GM23338 (cell line): ENCODE measurements around the gene DIO3. TPM values are rescaled to one million over a fixed set of nuclear protein-coding genes. Genes with fewer than 3 reads are reported as not detected.

Experiments
- ATAC-seq: fragments of 200-7000 bp; cut with Tn5 transposase; 3 replicates; pipeline ENCODE4 v1.9.1; 2020
- DNase-seq: peaks from one replicate; pipeline ENCODE4 v3.0.0-alpha.2; 2015; ENCODE audit warnings: low spot score
- H2AFZ ChIP-seq: fragments of 200-600 bp; sonication (generic); 2 replicates; pipeline ENCODE4 v1.8.0; 2016; ENCODE audit warnings: antibody characterized with exemption, mild to moderate bottlenecking, moderate library complexity
- H3F3A ChIP-seq: fragments of 200-600 bp; sonication (generic); replicated peaks from 2 replicates; pipeline ENCODE4 v1.8.0; 2017; ENCODE audit warnings: antibody characterized with exemption, mixed run types, low read depth
- H3K27ac ChIP-seq: fragments of 200-600 bp; sonication (generic); 2 replicates; pipeline ENCODE4 v1.6.1; 2016; ENCODE audit warnings: low read depth
- H3K27me3 ChIP-seq: fragments of 200-600 bp; sonication (generic); 2 replicates; pipeline ENCODE4 v1.8.0; 2016; ENCODE audit warnings: mild to moderate bottlenecking, mixed run types, moderate library complexity; ENCODE audit not compliant: insufficient read depth
- H3K36me3 ChIP-seq: fragments of 200-600 bp; sonication (generic); 2 replicates; pipeline ENCODE4 v1.8.0; 2016; ENCODE audit warnings: mild to moderate bottlenecking; ENCODE audit not compliant: insufficient read depth
- H3K4me1 ChIP-seq: fragments of 200-600 bp; sonication (generic); 2 replicates; pipeline ENCODE4 v1.8.0; 2016; ENCODE audit warnings: mild to moderate bottlenecking, moderate library complexity; ENCODE audit not compliant: insufficient read depth
- H3K4me2 ChIP-seq: fragments of 200-600 bp; sonication (generic); 2 replicates; pipeline ENCODE4 v1.7.1; 2017; ENCODE audit warnings: mixed run types
- H3K4me3 ChIP-seq: fragments of 200-600 bp; sonication (generic); 2 replicates; pipeline ENCODE4 v1.6.1; 2016; ENCODE audit warnings: mixed run types
- H3K79me2 ChIP-seq: fragments of 200-600 bp; sonication (generic); replicated peaks from 2 replicates; pipeline ENCODE4 v1.8.0; 2017; ENCODE audit warnings: mild to moderate bottlenecking; ENCODE audit not compliant: insufficient read depth
- H3K9me2 ChIP-seq: fragments of 200-600 bp; sonication (generic); 2 replicates; pipeline ENCODE4 v1.8.0; 2017; ENCODE audit not compliant: insufficient read depth
- H4K20me1 ChIP-seq: fragments of 200-600 bp; sonication (generic); replicated peaks from 2 replicates; pipeline ENCODE4 v1.8.0; 2017; ENCODE audit warnings: mild to moderate bottlenecking; ENCODE audit not compliant: insufficient read depth
- H3K27ac Mint-ChIP-seq: 2 replicates; pipeline ENCODE4 v1.8.0; 2020; ENCODE audit warnings: inconsistent platforms, mild to moderate bottlenecking, moderate library complexity, mixed read lengths
- H3K27me3 Mint-ChIP-seq: 3 replicates; pipeline ENCODE4 v1.8.0; 2022; ENCODE audit warnings: low read depth, mild to moderate bottlenecking, moderate library complexity, mixed read lengths, inconsistent platforms; ENCODE audit not compliant: insufficient read depth, poor library complexity
- H3K36me3 Mint-ChIP-seq: 3 replicates; pipeline ENCODE4 v1.8.0; 2021; ENCODE audit warnings: low read depth, mild to moderate bottlenecking, inconsistent platforms, moderate library complexity, mixed read lengths
- H3K4me1 Mint-ChIP-seq: 3 replicates; pipeline ENCODE4 v1.8.0; 2020; ENCODE audit warnings: mild to moderate bottlenecking, inconsistent platforms, mixed read lengths
- H3K4me3 Mint-ChIP-seq: 3 replicates; pipeline ENCODE4 v1.8.0; 2021; ENCODE audit warnings: moderate library complexity, mild to moderate bottlenecking, inconsistent platforms, mixed read lengths
- H3K9me3 Mint-ChIP-seq: 3 replicates; pipeline ENCODE4 v1.8.0; 2020; ENCODE audit warnings: moderate library complexity, mild to moderate bottlenecking, inconsistent platforms, mixed read lengths
- CREB1 ChIP-seq: fragments of 250-450 bp; sonication (Bioruptor Pico); IDR thresholded peaks from 2 replicates; pipeline ENCODE4 v1.5.0; 2020; ENCODE audit warnings: low read depth, mild to moderate bottlenecking, moderate library complexity
- EZH2 ChIP-seq: fragments of 200-600 bp; sonication (generic); IDR thresholded peaks from one replicate; pipeline ENCODE4 v1.8.0; 2017; ENCODE audit warnings: antibody characterized with exemption, mild to moderate bottlenecking, low read depth; ENCODE audit not compliant: unreplicated experiment
- EZH2phosphoT487 ChIP-seq: fragments of 200-600 bp; sonication (generic); IDR thresholded peaks from one replicate; pipeline ENCODE4 v1.8.1; 2018; ENCODE audit warnings: antibody characterized with exemption; ENCODE audit not compliant: unreplicated experiment
- JUNB ChIP-seq: IDR thresholded peaks from one replicate; pipeline ENCODE4 v1.6.1; 2016; ENCODE audit warnings: antibody characterized with exemption; ENCODE audit not compliant: unreplicated experiment
- NANOG ChIP-seq: IDR thresholded peaks from 2 replicates; pipeline ENCODE4 v1.6.1; 2016; ENCODE audit warnings: antibody characterized with exemption, borderline replicate concordance
- POLR2AphosphoS5 ChIP-seq: IDR thresholded peaks from 2 replicates; pipeline ENCODE4 v1.6.1; 2016; ENCODE audit warnings: antibody characterized with exemption, low read depth
- STAT1 ChIP-seq: IDR thresholded peaks from one replicate; pipeline ENCODE4 v1.6.1; 2016; ENCODE audit warnings: antibody characterized with exemption; ENCODE audit not compliant: unreplicated experiment
- ZNF114 ChIP-seq: fragments of 250-450 bp; sonication (Bioruptor Pico); IDR thresholded peaks from 2 replicates; pipeline ENCODE4 v1.5.0; 2020; ENCODE audit warnings: mild to moderate bottlenecking, moderate library complexity
- ZNF331 ChIP-seq: fragments of 250-450 bp; sonication (Bioruptor Pico); IDR thresholded peaks from 2 replicates; pipeline ENCODE4 v1.5.0; 2020; ENCODE audit warnings: low read depth, mild to moderate bottlenecking, moderate library complexity
- polyA plus RNA-seq: library from polyadenylated mRNA; unstranded; fragments of >200 nt; fragmentation: Nextera tagmentation; extraction: Ambion mirVana; gene quantifications from 2 replicates; pipeline ENCODE4 v1.2.1, GENCODE V29; 2016
- total RNA-seq: library from RNA; depleted of rRNA; stranded (reverse); fragments of >200 nt; shearing (Covaris generic); gene quantifications from 2 replicates; pipeline ENCODE4 v1.2.3, GENCODE V29; 2014
- TF ChIP-seq, protein P1 (sequence below): IDR thresholded peaks from 2 replicates; pipeline ENCODE4 v1.6.1; 2016; ENCODE audit warnings: antibody characterized with exemption
- TF ChIP-seq, protein P2 (sequence below): IDR thresholded peaks from one replicate; pipeline ENCODE4 v1.6.1; 2018; ENCODE audit warnings: antibody characterized with exemption; ENCODE audit not compliant: unreplicated experiment
- TF ChIP-seq, protein P3 (sequence below): fragments of 250-450 bp; sonication (Bioruptor Pico); IDR thresholded peaks from 2 replicates; pipeline ENCODE4 v1.5.0; 2020; ENCODE audit warnings: mild to moderate bottlenecking, moderate library complexity
- TF ChIP-seq, protein P4 (sequence below), 2 experiments: fragments of 200-600 bp in 1 of 2; sonication (generic) in 1 of 2; conservative IDR thresholded peaks; 2 replicates each; pipeline versions ENCODE4 v1.5.1 to v1.6.1; 2016 to 2017; ENCODE audit warnings: antibody characterized with exemption in 2 of 2, low read depth in 2 of 2, mild to moderate bottlenecking in 2 of 2, moderate library complexity in 1 of 2

Gene DIO3
- total and polyA plus RNA-seq, 2 experiments from 2014 or later: 0.10 to 0.28 TPM

GRCh38 chr14:101595887-101596721, 34.8 kb downstream of the DIO3 start:
- no peak overlapping the region for H3K27ac ChIP-seq
- H3K9me2 ChIP-seq: no peaks in the 10 kb centered on the region
- peaks cover 3% of the 10 kb centered on the region; the same call in 1 of the 3 replicates for H3K36me3 Mint-ChIP-seq
- no peak overlapping the region for H3K4me3 ChIP-seq
- ATAC-seq (no peak), DNase-seq (no peak)
- H3K27me3 Mint-ChIP-seq: peaks cover 5% of the 10 kb centered on the region
- H3K4me2 ChIP-seq: no peak overlapping the region
- TF ChIP-seq ZNF114 (CRISPR knock-in tag) (no peak), EZH2phosphoT487 (no peak), POLR2AphosphoS5 (no peak), STAT1 (no peak), NANOG (no peak), ZNF331 (CRISPR knock-in tag) (no peak), JUNB (no peak), EZH2 (no peak), CREB1 (no peak)
- TF ChIP-seq, protein P1, sequence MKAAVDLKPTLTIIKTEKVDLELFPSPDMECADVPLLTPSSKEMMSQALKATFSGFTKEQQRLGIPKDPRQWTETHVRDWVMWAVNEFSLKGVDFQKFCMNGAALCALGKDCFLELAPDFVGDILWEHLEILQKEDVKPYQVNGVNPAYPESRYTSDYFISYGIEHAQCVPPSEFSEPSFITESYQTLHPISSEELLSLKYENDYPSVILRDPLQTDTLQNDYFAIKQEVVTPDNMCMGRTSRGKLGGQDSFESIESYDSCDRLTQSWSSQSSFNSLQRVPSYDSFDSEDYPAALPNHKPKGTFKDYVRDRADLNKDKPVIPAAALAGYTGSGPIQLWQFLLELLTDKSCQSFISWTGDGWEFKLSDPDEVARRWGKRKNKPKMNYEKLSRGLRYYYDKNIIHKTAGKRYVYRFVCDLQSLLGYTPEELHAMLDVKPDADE: no peak
- TF ChIP-seq, protein P2, sequence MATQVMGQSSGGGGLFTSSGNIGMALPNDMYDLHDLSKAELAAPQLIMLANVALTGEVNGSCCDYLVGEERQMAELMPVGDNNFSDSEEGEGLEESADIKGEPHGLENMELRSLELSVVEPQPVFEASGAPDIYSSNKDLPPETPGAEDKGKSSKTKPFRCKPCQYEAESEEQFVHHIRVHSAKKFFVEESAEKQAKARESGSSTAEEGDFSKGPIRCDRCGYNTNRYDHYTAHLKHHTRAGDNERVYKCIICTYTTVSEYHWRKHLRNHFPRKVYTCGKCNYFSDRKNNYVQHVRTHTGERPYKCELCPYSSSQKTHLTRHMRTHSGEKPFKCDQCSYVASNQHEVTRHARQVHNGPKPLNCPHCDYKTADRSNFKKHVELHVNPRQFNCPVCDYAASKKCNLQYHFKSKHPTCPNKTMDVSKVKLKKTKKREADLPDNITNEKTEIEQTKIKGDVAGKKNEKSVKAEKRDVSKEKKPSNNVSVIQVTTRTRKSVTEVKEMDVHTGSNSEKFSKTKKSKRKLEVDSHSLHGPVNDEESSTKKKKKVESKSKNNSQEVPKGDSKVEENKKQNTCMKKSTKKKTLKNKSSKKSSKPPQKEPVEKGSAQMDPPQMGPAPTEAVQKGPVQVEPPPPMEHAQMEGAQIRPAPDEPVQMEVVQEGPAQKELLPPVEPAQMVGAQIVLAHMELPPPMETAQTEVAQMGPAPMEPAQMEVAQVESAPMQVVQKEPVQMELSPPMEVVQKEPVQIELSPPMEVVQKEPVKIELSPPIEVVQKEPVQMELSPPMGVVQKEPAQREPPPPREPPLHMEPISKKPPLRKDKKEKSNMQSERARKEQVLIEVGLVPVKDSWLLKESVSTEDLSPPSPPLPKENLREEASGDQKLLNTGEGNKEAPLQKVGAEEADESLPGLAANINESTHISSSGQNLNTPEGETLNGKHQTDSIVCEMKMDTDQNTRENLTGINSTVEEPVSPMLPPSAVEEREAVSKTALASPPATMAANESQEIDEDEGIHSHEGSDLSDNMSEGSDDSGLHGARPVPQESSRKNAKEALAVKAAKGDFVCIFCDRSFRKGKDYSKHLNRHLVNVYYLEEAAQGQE: no peak
- TF ChIP-seq, protein P3, sequence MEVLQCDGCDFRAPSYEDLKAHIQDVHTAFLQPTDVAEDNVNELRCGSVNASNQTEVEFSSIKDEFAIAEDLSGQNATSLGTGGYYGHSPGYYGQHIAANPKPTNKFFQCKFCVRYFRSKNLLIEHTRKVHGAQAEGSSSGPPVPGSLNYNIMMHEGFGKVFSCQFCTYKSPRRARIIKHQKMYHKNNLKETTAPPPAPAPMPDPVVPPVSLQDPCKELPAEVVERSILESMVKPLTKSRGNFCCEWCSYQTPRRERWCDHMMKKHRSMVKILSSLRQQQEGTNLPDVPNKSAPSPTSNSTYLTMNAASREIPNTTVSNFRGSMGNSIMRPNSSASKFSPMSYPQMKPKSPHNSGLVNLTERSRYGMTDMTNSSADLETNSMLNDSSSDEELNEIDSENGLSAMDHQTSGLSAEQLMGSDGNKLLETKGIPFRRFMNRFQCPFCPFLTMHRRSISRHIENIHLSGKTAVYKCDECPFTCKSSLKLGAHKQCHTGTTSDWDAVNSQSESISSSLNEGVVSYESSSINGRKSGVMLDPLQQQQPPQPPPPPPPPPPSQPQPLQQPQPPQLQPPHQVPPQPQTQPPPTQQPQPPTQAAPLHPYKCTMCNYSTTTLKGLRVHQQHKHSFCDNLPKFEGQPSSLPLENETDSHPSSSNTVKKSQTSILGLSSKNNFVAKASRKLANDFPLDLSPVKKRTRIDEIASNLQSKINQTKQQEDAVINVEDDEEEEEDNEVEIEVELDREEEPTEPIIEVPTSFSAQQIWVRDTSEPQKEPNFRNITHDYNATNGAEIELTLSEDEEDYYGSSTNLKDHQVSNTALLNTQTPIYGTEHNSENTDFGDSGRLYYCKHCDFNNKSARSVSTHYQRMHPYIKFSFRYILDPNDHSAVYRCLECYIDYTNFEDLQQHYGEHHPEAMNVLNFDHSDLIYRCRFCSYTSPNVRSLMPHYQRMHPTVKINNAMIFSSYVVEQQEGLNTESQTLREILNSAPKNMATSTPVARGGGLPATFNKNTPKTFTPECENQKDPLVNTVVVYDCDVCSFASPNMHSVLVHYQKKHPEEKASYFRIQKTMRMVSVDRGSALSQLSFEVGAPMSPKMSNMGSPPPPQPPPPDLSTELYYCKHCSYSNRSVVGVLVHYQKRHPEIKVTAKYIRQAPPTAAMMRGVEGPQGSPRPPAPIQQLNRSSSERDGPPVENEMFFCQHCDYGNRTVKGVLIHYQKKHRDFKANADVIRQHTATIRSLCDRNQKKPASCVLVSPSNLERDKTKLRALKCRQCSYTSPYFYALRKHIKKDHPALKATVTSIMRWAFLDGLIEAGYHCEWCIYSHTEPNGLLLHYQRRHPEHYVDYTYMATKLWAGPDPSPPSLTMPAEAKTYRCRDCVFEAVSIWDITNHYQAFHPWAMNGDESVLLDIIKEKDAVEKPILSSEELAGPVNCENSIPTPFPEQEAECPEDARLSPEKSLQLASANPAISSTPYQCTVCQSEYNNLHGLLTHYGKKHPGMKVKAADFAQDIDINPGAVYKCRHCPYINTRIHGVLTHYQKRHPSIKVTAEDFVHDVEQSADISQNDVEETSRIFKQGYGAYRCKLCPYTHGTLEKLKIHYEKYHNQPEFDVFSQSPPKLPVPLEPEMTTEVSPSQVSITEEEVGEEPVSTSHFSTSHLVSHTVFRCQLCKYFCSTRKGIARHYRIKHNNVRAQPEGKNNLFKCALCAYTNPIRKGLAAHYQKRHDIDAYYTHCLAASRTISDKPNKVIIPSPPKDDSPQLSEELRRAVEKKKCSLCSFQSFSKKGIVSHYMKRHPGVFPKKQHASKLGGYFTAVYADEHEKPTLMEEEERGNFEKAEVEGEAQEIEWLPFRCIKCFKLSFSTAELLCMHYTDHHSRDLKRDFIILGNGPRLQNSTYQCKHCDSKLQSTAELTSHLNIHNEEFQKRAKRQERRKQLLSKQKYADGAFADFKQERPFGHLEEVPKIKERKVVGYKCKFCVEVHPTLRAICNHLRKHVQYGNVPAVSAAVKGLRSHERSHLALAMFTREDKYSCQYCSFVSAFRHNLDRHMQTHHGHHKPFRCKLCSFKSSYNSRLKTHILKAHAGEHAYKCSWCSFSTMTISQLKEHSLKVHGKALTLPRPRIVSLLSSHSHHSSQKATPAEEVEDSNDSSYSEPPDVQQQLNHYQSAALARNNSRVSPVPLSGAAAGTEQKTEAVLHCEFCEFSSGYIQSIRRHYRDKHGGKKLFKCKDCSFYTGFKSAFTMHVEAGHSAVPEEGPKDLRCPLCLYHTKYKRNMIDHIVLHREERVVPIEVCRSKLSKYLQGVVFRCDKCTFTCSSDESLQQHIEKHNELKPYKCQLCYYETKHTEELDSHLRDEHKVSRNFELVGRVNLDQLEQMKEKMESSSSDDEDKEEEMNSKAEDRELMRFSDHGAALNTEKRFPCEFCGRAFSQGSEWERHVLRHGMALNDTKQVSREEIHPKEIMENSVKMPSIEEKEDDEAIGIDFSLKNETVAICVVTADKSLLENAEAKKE: no peak
- TF ChIP-seq, protein P4, sequence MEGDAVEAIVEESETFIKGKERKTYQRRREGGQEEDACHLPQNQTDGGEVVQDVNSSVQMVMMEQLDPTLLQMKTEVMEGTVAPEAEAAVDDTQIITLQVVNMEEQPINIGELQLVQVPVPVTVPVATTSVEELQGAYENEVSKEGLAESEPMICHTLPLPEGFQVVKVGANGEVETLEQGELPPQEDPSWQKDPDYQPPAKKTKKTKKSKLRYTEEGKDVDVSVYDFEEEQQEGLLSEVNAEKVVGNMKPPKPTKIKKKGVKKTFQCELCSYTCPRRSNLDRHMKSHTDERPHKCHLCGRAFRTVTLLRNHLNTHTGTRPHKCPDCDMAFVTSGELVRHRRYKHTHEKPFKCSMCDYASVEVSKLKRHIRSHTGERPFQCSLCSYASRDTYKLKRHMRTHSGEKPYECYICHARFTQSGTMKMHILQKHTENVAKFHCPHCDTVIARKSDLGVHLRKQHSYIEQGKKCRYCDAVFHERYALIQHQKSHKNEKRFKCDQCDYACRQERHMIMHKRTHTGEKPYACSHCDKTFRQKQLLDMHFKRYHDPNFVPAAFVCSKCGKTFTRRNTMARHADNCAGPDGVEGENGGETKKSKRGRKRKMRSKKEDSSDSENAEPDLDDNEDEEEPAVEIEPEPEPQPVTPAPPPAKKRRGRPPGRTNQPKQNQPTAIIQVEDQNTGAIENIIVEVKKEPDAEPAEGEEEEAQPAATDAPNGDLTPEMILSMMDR (conservative IDR thresholded peaks at IDR 0.05; ENCODE audit: low read depth in 2 of 2): no peak
- no peak overlapping the region for H3K27ac Mint-ChIP-seq
- no peaks in the 10 kb centered on the region for H3K4me1 Mint-ChIP-seq
- no peaks in the 10 kb centered on the region for H4K20me1 ChIP-seq
- no peaks in the 10 kb centered on the region for H3F3A ChIP-seq
- no peak overlapping the region for H2AFZ ChIP-seq
- H3K79me2 ChIP-seq: no peaks in the 10 kb centered on the region
- no peak overlapping the region for H3K4me3 Mint-ChIP-seq
- no peaks in the 10 kb centered on the region for H3K4me1 ChIP-seq
- no peaks in the 10 kb centered on the region for H3K36me3 ChIP-seq
- H3K9me3 Mint-ChIP-seq: peaks cover 27% of the 10 kb centered on the region; the same call in 2 of the 3 replicates
- no peaks in the 10 kb centered on the region for H3K27me3 ChIP-seq
